ENCODE data around the gene SEC14L2.

DNA sequence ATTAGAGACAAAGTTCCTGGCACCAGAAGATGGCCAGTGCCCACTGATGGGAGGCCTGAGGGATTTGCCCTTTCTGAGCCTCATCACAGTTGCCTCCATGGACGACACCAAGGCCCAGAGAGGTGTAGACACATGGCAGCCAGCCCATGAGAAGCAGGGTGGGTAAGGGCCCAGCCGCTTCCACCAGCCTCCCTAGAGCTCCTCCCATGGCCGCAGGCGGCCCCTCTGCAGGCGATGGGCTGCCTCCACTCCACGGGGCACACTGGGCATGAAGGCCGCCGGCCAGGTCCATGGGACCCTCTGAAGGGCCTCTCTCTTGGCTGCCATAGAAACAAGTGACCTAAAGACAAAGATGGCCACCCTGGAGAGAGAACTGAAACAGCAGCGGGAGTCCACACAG, 25.5 kb upstream of the SEC14L2 start:
- TF ChIP-seq RAD21 (conservative IDR thresholded peaks at IDR 0.05 in 1 of 2, IDR thresholded peaks at IDR 0.05 in 1 of 2) (no peak), JUN (IDR thresholded peaks at IDR 0.05) (no peak; a peak in 1 of 5 replicates), SREBF2 (IDR thresholded peaks at IDR 0.05) (no peak), MAX (IDR thresholded peaks at IDR 0.05) (no peak), POLR2A (IDR thresholded peaks at IDR 0.05; ENCODE audit: low read length) (no peak), CTCF (IDR thresholded peaks at IDR 0.05) (no peak), KDM5A (IDR thresholded peaks at IDR 0.05) (no peak), POLR2AphosphoS2 (conservative IDR thresholded peaks at IDR 0.05; ENCODE audit: low read length) (no peak)
- TF ChIP-seq, protein P1, sequence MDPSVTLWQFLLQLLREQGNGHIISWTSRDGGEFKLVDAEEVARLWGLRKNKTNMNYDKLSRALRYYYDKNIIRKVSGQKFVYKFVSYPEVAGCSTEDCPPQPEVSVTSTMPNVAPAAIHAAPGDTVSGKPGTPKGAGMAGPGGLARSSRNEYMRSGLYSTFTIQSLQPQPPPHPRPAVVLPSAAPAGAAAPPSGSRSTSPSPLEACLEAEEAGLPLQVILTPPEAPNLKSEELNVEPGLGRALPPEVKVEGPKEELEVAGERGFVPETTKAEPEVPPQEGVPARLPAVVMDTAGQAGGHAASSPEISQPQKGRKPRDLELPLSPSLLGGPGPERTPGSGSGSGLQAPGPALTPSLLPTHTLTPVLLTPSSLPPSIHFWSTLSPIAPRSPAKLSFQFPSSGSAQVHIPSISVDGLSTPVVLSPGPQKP (IDR thresholded peaks at IDR 0.05; ENCODE audit: low read depth, low read length), result no peak
- TF ChIP-seq, protein P2, sequence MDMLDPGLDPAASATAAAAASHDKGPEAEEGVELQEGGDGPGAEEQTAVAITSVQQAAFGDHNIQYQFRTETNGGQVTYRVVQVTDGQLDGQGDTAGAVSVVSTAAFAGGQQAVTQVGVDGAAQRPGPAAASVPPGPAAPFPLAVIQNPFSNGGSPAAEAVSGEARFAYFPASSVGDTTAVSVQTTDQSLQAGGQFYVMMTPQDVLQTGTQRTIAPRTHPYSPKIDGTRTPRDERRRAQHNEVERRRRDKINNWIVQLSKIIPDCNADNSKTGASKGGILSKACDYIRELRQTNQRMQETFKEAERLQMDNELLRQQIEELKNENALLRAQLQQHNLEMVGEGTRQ (IDR thresholded peaks at IDR 0.05), result no peak
- TF ChIP-seq, protein P3, sequence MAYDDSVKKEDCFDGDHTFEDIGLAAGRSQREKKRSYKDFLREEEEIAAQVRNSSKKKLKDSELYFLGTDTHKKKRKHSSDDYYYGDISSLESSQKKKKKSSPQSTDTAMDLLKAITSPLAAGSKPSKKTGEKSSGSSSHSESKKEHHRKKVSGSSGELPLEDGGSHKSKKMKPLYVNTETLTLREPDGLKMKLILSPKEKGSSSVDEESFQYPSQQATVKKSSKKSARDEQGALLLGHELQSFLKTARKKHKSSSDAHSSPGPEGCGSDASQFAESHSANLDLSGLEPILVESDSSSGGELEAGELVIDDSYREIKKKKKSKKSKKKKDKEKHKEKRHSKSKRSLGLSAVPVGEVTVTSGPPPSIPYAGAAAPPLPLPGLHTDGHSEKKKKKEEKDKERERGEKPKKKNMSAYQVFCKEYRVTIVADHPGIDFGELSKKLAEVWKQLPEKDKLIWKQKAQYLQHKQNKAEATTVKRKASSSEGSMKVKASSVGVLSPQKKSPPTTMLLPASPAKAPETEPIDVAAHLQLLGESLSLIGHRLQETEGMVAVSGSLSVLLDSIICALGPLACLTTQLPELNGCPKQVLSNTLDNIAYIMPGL (CRISPR knock-in tag; IDR thresholded peaks at IDR 0.05; ENCODE audit: borderline replicate concordance), result no peak
- TF ChIP-seq, protein P4, sequence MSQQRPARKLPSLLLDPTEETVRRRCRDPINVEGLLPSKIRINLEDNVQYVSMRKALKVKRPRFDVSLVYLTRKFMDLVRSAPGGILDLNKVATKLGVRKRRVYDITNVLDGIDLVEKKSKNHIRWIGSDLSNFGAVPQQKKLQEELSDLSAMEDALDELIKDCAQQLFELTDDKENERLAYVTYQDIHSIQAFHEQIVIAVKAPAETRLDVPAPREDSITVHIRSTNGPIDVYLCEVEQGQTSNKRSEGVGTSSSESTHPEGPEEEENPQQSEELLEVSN (IDR thresholded peaks at IDR 0.05; ENCODE audit: borderline replicate concordance, low read depth), result no peak
